ENCODE results near the gene SPRING1. TPM values are rescaled to one million over a fixed set of nuclear protein-coding genes. Genes with fewer than 3 reads are reported as not detected.

Gene SPRING1
- total and polyA plus RNA-seq, 2 of the 4 experiments (the other 2 are of a cell fraction): 12.4 to 14.0 TPM

- no peak overlapping the region for H2BK5ac ChIP-seq (ENCODE audit: low read depth, low read length, poor library complexity, severe bottlenecking)
- no peak overlapping the region for H3K4me3 ChIP-seq (ENCODE audit: insufficient read depth, low read depth, low read length)
- no peak overlapping the region for H2BK120ac ChIP-seq (ENCODE audit: low read depth, low read length)
- DNase-seq (no peak), ATAC-seq (ENCODE audit: low read depth) (no peak)
- H2AK5ac ChIP-seq (ENCODE audit: low read depth, low read length): no peak overlapping the region
- ChIA-PET POLR2A (ENCODE audit: unreplicated experiment) (no interaction called here), CTCF (no interaction called here)
- dilution Hi-C loops (cut with HindIII; ENCODE audit: low sequenced_read_pairs, unreplicated experiment) (no loop called here), in situ Hi-C loops (cut with MboI; ENCODE audit: low sequenced_read_pairs) (no loop called here), intact Hi-C loops (cut with micrococcal nuclease) (no loop called here)
- no peak overlapping the region for H2AFZ ChIP-seq (replicated peaks; ENCODE audit: low read length, poor library complexity)
- no peaks in the 10 kb centered on the region for H3K27me3 ChIP-seq (ENCODE audit: control insufficient read depth, insufficient read depth, low read length)
- H2BK20ac ChIP-seq (ENCODE audit: low read depth, low read length): no peak overlapping the region
- H4K5ac ChIP-seq (ENCODE audit: low read depth, low read length): no peak overlapping the region
- H3K18ac ChIP-seq (ENCODE audit: low read depth, low read length): no peak overlapping the region
- H3K4me2 ChIP-seq (ENCODE audit: low read depth, low read length): no peak overlapping the region
- H3K56ac ChIP-seq (ENCODE audit: extremely low read depth, insufficient read depth, low read length): no peak overlapping the region
- H3K4ac ChIP-seq (ENCODE audit: low read depth, low read length): no peak overlapping the region
- no peak overlapping the region for H3K9ac ChIP-seq (ENCODE audit: low read depth, low read length)
- TF ChIP-seq SMC3 (IDR thresholded peaks at IDR 0.05; ENCODE audit: low read depth, low read length) (no peak), CTCF (conservative IDR thresholded peaks at IDR 0.05; ENCODE audit: low read depth, low read length) (no peak), USF2 (IDR thresholded peaks at IDR 0.05; ENCODE audit: low read depth, low read length) (no peak), RCOR1 (IDR thresholded peaks at IDR 0.05; ENCODE audit: insufficient replicate concordance, low read length) (no peak), RAD21 (IDR thresholded peaks at IDR 0.05; ENCODE audit: low read length) (no peak), NFE2L2 (IDR thresholded peaks at IDR 0.05; ENCODE audit: low read depth, low read length) (no peak)
- no peak overlapping the region for H2BK15ac ChIP-seq (ENCODE audit: low read depth, low read length)
- no peak overlapping the region for H4K91ac ChIP-seq (ENCODE audit: insufficient read depth, low read depth, low read length)
- WGBS, 2 experiments (ENCODE audit: extremely low coverage in 2 of 2, insufficient read length in 1 of 2): 97% methylated on average over 3 of the region's 10 CpGs; no CpG with 5 or more reads in 1 of the 2 experiments
- H3K79me1 ChIP-seq (ENCODE audit: low read depth in 1 of 2, low read length in 2 of 2): peaks cover 24 to 54% of the 10 kb centered on the region in 2 experiments; a peak in 3 of 4 replicates
- H2AK9ac ChIP-seq (replicated peaks; ENCODE audit: low read depth, low read length, poor library complexity): no peak overlapping the region
- TSS peak; percentile 30 for BruUV-seq (replicated peaks)
- peaks cover 9% of the 10 kb centered on the region; the same call in 1 of the 2 replicates for H4K20me1 ChIP-seq (ENCODE audit: insufficient read depth, low read length)
- no peak overlapping the region for H4K8ac ChIP-seq (ENCODE audit: low read depth in 2 of 2, low read length in 2 of 2)
- H3K27ac ChIP-seq (ENCODE audit: insufficient read depth, low read length): no peak overlapping the region
- H3K9me1 ChIP-seq (ENCODE audit: insufficient read depth, low read length): peaks cover 8% of the 10 kb centered on the region
- no peaks in the 10 kb centered on the region for H3K9me3 ChIP-seq (ENCODE audit: control insufficient read depth, insufficient read depth, low read length)
- peaks cover 2% of the 10 kb centered on the region; the same call in 1 of the 2 replicates for H3K4me1 ChIP-seq (ENCODE audit: control insufficient read depth, insufficient read depth, low read length)
- H3K14ac ChIP-seq (replicated peaks; ENCODE audit: low read depth, low read length): no peak overlapping the region
- no peak overlapping the region for H3K23ac ChIP-seq (ENCODE audit: low read depth, low read length)
- H3K36me3 ChIP-seq (ENCODE audit: control insufficient read depth, insufficient read depth, low read length): peaks cover 1% of the 10 kb centered on the region
These were observed 2.8 kb downstream of the SPRING1 start for GRCh38 chr12:116735084-116735483.
